Kidney capillary endothelial cell (primary cell): ENCODE measurements around the gene ANKRD34A.

ENCODE experiments used
- DNase-seq: peaks from one replicate; pipeline ENCODE4 v3.0.0-alpha.2; 2018; ENCODE audit warnings: low spot score

The ANKRD34A gene

DNA sequence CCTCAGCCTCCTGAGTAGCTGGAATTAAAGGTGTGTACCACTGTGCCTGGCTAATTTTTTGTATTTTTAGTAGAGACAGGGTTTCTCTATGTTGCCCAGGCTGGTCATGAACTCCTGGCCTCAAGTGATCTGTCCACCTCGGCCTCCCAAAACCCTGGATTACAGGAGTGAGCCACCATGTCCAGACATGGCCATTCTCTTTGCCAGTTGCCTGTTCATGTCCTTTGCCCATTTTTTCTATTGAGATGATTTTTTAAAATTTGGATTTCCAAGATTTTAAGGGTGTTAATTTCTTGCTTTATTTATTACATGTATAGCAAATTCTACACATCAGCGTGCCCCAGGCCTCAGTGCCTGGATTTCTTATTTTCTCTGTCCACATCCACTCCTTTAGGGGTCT, 2.9 kb upstream of the ANKRD34A start:
- DNase-seq: no peak

GRCh38 chr1:145965119-145965744, 857 bp upstream of the ANKRD34A start:
- DNase-seq: no peak

DNA sequence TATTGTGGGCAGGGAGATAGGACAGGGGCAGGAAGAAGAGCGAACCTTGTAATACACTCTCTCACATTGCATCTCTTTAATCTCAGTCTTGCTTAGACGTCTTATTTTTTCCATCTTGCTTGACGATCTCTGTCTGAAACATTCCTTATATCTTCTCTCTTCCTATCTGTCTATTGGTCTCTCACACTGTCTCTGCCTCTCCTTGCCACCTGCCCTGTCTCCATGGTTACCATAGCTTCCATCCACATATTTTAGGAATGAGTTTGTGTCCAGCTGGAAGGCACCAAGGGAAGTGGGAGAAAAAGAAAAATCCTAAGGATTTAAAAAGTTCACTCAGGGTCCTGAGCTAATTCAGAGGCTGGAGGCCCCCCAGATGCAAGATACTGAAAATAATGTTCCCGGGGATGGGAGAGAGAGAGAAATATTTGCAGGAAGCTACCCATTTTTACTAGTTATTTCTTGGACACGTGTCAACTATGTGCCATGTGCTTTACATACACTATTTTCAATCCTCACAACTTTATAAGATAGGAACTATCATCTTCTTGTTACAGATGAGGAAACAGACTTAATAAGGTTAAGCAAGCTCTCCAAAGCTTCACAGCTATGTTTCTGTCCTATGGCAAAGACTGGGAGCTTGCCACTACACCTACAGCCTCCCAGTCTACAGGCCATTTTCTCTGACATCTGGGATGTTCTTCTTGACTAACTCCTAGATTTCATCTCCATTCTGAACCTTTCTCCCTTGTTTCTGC, 933 bp downstream of the ANKRD34A start:
- no peak for DNase-seq

- no peak for DNase-seq
Observed at GRCh38 chr1:145962157-145963102, 1.9 kb downstream of the ANKRD34A start.

DNA sequence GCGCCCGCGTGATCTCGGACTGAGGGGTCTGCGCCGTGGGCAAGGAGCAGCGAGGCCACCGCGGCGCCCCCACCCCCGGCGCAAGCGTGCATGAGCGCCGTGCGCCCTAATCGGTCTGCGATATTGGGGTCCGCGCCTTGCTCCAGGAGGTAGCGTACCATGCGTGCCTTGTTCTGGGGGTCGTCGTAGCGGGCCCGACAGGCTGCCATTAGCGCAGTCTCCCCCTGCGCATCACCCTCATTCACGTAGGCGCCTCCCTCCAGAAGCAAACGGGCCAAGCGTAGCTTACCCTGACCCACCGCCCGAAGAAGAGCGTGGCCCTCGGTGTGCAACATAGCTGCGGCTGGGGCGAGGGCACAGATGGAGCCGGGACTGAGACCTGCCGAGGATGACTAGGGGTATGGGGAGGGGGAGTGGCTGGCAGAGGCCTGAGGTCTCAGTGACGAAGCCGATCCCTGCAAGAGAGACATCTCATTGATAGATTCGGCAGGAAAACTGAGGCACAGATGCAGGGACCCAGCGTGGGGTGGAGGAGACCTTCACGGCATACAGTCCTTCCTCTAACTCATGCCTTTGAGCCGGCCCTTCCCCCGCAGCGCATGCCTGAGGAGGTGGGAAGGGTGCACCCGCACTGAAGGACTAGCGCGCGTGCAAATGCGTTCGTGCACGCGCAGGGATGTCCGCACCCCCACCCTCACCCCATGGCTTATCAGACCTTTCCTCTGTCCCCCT, 2.8 kb downstream of the ANKRD34A start:
- no peak for DNase-seq

- no peak for DNase-seq
Observed at GRCh38 chr1:145961109-145961424, 3.3 kb downstream of the ANKRD34A start.

DNA sequence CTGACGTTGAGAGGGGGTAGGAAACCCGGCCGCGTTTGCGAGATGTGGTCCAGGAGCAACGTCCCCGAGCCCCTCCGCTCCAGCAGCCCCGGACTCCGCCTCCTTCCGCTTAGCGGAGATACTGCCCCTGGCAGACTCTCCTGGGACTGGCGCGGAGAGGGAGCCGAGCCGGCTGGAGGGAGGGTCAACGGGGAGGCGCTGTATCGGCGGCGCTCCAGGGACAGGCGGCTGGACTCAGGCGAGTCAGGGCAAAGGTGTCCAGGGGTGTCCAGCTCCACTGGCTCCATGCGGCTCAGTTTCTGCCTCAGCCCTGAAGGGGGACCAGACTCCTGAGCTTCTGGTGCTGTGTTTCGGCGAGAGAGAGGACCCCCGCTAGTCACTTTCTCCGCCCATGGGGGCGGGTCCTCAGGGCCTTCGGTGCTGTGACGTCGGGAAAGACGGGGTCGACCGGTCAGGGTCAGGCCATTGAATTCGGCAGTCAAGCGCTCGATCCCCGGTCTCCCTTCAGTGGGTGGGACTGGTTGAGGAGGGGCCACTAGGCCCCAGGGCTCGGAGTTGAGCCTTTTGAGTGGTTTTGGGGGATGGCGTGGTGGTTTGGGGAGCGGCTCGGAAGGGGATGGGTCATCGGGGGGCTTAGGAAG, 3.8 kb downstream of the ANKRD34A start:
- DNase-seq: no peak

DNA sequence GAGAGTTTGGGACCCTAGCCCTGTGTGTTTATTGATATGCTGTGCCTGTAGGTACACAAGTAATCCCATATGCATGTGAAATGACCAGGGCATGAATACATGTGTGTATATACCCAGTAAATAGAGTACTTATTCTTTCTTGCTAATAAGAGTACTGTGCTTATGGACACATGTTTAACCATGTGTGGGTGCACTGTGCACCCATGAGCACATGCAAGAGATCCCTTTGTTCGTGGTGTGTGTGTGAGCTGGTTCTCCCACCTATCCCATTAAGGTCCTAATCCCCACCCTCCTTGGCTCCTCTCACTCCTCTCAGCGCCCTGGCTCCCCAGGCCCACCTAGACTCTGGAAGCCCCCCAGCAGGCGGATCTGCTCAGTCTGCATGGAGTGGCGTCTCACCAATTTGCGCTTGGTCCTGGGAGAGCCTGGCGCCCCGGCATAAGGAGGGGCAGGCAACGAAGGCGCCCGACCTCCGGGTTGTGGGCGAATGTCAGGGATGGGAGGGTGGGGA, 4.4 kb downstream of the ANKRD34A start:
- DNase-seq: no peak

GRCh38 chr1:145959333-145959732, 5.0 kb downstream of the ANKRD34A start:
- DNase-seq: no peak

- DNase-seq: no peak
Observed at GRCh38 chr1:145958734-145959133, 5.6 kb downstream of the ANKRD34A start.

GRCh38 chr1:145957443-145958319, 6.7 kb downstream of the ANKRD34A start, which contains the start of gene LIX1L:
Gene LIX1L, minus strand, starts transcription at chr1:145958017. Its CDS starts 90 bp downstream, at chr1:145957927.
- peak; percentile 95 for DNase-seq

GRCh38 chr1:145956781-145957442, 7.5 kb downstream of the ANKRD34A start:
- no peak for DNase-seq

- no peak for DNase-seq
Observed at GRCh38 chr1:145956361-145956760, 8.0 kb downstream of the ANKRD34A start.

GRCh38 chr1:145955436-145955835, 8.9 kb downstream of the ANKRD34A start:
- no peak for DNase-seq

GRCh38 chr1:145953861-145954260, 10.5 kb downstream of the ANKRD34A start:
- DNase-seq: no peak

GRCh38 chr1:145952903-145953302, 11.5 kb downstream of the ANKRD34A start:
- DNase-seq: no peak

DNA sequence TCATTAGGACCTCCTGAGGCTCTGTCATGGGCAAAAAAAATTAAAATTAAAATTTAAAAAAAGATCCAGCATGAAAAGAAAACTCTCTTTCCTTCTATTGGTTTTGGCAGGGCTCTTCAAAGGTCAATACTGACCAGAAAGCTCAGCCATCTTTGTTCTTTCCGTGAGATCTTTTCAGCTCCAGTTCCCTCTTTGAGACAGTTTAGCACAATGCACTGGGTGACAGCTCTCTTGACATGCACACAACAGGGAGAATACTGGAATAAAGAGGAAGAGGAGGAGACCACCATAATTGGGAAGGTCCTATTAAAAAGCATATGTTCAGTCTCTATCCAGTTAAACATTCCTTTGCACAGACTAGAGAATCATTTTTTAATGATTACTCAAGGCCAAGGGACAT, 12.8 kb downstream of the ANKRD34A start:
- DNase-seq: no peak

- no peak for DNase-seq
Observed at GRCh38 chr1:145949219-145949618, 15.2 kb downstream of the ANKRD34A start.

DNA sequence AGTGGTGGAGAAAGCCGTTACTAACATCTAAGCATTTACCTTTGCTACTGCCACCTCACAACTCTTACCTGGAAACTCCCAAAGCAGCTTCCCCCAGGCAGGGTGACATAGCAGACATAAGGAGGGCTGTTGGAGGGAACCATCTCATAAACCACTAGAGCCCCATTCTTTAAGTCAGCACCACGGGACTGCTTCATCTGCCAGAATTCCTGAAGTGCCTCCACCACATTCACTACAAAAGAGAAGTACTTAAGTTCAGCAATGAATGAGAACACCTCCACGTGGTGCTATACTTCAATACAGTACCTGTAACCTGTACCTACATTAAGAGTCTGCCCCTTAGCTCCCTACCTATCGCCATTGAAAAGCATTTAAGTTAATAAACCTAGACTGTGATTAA, 16.8 kb downstream of the ANKRD34A start:
- DNase-seq: no peak
